GM19099 (cell line): ENCODE results near the gene TMF1.

Experiments
- POLR2A ChIP-seq: IDR thresholded peaks from 3 replicates; pipeline ENCODE4 v1.6.1; 2011; ENCODE audit warnings: low read depth; ENCODE audit not compliant: insufficient read length; ENCODE audit errors: extremely low read depth

The TMF1 gene

DNA sequence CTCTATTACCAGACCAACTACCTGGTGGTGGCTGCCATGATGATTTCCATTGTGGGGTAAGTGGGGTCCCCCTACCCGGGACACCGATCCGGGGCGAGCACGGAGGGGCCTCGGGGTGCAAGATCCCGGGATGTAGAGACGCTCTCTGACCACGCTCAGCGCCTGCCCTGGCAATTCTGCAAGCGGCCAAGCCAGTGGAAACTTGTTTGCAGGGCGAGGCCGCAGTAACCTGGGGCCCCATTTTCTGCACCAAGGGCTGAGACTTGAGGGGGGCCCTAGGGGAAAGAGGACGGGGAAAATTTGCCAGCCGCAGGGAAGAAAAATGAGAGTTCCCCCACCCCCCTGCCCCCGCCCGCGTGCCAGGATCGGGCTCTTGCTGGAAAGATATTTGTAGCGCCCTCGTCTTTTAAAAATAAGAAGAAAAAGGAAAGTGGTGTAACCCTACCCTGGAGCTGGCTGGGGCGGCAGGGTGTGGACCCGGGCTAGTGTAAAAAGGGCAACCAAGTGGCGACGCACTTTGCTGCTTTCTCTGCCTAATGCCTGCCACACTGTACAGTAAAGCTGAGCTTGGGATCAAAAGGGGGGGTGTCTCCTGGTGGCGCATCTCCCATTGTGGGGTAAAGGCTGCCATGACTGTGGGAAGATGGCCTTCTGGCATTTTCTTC lies 33.2 kb upstream of the TMF1 start:
- TF ChIP-seq POLR2A = no peak

DNA sequence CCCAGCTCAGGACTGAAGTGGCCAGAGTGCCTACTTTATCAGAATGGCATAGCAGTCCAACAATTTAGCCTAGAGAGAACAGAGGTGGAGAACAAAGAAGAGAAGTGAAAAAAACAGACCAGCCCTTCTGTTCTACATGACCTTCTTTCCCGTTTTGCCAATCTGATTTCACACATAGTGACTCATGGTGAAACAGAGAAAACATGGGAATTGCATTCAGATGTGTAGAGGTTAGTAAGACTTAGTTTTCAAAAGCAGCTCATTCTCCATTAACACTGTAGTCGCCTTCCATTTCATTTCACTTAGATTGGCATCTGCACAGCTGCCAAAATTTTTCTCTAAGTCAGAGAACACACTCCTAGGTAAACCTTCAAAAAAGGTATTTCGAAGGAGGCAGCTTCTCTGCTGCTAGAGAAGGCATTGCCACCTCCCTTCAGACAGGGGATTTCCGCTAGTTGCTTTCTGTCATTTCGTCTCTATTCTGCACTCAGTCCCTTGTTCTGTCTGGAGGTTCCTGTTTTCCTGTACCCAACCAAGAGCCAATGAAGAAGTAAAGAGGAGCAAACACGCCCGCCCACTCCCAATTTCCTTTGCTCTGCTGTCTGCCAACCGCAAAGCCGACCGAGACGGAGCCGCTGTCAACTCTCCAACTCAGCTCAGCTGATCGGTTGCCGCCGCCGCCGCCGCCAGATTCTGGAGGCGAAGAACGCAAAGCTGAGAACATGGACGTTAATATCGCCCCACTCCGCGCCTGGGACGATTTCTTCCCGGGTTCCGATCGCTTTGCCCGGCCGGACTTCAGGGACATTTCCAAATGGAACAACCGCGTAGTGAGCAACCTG lies 32.4 kb upstream of the TMF1 start, which contains the start of gene ARL6IP5:
ARL6IP5 (plus strand) TSS at position 612 of the 842 bp plus-strand sequence; CDS start at position 723, 111 bp downstream.
- peak; percentile 42 for TF ChIP-seq POLR2A

DNA sequence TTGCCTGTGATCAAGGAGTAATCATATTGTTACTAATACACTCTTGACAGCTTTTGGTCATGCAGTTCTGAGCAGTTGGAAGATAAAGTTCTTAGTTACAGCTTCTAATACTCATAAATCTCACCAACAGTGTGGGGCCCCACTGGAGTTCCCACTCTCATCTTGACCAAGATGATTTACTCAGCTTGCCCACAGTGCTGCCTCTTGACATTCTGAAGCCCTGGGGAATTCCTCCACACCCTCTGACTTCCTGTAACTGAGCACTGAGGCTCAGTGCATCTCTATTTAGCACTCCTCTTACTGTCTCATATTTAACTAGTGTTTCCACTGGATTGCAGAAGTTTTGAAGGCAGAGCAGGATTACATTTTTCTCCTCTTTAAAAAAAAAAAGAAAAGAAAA lies 30.7 kb upstream of the TMF1 start:
- TF ChIP-seq POLR2A = peak; percentile 40

DNA sequence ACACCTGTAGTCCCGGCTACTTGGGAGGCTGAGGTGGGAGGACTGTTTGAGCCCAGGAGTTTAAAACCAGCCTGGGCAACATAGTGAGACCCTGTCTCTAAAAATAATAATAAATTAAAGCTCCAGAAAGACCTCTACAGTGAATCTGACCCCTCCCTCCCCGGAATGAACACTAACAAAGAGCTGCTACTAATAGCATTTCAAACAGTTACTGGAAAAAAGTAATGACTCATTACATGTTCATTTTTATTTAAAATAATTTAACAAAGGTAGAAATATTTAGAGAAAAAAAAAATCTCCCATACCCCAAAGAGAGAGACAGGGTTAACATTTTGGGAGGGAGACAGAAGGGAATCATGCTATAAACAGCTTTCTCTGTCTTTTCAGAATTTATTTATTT lies 30.2 kb upstream of the TMF1 start:
- no peak for TF ChIP-seq POLR2A

DNA sequence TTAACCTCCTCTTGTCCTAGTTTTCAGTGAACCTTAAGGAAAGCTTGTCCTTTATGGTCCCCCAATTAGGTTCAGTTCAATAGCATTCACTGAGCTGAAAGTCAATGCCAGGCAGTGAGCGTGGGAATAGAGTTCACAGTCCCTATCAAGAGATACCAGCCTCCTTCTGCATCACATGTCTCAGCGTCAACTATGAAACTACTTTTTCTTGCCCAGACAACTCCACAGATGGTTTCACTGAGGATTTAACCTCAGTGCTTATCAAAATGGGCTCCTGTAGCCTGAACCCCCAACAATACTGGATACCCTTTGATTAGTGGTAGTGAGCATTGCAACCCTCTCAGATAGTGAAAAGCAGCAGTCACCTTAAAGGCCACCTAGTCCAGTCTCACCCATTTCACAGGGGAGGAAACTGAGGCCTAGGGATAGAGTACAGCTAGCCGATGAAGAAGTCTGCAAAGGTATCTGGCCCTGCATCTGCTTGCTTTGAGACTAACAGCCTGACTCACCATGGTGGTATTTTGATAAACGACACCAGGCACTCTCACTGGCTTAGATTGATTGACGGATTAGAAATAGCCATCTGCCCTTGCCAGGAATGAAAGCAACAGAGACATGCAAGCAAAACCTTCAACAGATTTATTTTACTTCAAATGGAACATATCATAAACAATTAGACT lies 29.6 kb upstream of the TMF1 start:
- no peak for TF ChIP-seq POLR2A

DNA sequence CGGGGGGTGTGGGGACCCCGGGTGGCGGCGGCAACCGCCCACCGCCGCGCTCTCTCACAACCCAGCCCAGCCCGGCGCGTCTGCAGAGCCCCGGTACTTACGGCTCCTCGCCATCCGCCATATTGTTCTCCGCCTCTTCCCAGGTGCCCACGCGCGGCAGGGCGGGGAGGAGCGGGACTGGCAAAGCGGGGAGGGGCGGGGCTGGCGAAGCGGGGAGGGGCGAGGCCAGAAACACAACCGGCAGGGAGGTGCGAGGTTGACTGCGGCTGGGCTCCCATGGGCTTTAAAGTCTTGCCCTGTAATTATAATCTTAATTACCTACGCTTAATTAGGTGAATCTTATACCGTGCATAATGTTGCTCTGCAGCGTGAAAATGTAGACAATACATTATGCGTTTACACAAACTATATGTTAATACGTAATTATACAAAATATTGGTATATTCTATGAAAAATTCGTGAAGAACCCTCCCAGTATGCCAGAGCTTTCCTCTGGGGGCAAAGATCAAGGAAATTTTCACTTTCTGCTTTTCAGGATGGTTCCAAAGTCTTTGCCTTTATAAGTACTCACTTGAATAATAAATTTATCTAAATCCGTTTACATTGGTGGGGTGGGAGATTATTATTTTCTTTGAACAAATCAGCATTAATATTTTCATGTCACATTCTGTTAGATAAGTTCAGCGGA lies 28.2 kb upstream of the TMF1 start, which contains the start of gene UBA3:
UBA3 (minus strand) TSS at position 133 of the 688 bp plus-strand sequence; CDS start at position 121, 12 bp downstream.
- TF ChIP-seq POLR2A = peak; percentile 89

DNA sequence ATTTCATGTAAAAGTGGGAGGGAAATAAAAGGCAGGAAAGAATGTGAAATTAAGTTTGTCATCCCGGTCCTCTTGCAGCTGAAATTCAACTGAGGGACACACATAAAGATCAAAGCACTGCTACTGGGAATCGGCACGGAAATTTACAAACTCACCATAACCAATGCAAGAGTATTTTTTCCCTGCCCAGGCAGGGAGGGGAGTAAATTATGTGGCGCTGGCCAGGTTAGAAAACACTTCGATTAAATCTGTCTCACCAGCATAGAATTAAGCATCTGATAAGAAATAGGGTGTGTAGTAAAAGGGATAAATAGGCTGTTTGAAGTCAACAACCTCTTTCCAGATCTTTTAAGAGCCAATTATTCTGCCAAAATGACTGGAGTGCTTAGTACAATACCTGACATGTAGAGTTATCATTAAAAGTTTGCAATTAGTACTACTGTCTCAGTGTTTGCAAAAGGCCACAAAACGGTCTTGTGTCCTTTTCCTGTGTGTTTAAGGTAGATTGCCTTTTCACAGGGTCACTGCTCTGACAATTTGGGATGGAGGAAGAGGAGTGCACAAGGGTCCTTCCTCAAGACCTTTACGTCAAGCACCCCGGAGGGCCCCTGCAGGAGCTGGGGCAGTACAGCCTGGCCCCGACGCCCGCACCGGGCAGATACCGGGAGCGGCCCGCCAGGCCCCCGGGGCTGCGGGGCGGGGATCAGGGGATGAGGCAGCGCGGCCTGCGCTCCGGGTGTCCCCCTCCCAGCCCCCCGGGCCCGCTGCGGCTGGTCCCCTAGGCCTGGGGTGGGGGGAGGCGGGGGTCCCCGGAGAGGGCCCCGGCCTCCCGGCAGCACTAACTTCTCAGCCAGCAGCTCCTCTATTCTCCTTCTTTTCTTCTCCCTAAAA lies 27.4 kb upstream of the TMF1 start:
- TF ChIP-seq POLR2A = no peak

DNA sequence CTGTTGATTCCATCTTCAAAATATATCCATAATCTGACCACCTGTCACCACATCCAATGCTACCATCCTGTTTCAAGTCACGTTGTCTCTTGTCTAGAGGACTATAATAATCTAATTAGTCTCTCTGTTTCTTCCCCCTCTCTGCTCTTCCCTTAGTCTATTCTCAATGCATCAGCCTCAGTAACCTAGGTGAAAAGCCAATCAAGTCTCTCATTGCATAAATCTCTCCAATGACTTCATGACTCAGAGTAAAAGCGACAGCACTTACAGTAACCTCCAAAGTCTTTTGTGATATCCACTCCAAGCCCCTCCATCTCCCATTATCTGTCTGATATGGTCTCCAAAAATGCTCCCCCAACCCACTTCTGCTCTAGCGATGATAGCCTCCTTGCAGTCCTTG lies 20.8 kb upstream of the TMF1 start:
- TF ChIP-seq POLR2A = no peak

DNA sequence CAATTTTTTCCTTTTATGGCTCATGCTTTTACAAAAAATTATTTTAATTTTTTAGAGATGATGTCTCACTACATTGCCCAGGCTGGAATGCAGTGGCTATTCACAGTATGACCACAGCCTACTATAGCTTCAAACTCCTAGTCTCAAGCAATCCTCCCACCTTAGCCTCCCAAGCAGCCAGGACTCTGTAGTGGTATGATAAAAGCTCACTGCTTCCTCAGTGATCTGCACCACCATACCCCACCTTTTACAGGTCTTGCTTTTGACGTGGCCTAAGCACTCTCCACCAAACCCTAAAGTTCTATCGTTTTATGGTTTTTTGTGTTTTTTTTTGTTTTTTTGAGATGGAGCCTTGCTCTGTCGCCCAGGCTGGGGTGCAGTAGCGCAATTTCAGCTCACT lies 14.0 kb upstream of the TMF1 start:
- TF ChIP-seq POLR2A = no peak

DNA sequence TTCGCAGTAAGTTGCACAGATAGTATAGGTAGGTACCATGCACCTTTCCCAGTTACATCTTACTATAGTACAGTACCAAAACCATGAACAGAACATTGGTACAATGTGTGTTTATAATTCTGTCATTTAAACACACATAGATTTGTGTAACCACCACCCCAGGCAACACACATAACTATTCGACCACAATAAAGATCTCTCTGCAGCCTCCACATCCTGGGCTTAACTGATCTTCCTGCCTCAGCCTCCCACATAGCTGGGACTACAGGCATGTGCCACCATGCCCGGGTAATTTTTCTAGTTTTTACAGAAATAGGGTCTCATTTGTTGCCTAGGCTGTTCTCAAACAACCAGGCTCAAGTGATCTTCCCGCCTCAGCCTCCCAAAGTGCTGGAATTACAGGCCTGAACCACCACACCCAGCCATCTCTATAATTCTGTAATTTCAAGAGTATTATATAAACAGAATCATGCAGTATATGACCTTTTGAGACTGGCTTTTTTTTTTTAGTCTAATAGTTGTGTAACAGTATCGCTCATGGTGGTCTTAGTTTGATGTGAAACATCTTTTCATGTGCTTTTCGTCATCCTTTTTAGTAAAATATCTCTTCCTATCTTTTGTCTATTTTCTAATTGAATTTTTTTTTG lies 13.3 kb upstream of the TMF1 start:
- TF ChIP-seq POLR2A = no peak

DNA sequence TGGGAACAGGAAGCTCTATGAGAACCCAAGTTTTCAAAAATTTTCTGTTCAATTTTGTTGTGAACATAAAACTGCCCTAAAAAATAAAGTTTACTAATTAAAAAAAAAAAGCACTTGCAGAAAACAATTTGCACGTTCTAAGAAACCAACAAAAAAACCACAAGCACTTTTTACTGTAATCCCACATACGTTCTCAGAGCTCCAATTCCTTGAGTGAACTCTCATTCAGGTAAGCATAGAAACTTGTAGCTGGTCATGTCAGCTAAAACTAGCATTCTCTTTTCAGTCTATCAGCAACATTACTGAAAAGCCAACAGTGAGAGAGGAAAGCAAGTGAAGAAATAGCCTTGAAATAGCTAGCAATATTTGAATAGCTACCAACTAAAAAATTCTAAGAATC lies 11.5 kb upstream of the TMF1 start:
- no peak for TF ChIP-seq POLR2A

DNA sequence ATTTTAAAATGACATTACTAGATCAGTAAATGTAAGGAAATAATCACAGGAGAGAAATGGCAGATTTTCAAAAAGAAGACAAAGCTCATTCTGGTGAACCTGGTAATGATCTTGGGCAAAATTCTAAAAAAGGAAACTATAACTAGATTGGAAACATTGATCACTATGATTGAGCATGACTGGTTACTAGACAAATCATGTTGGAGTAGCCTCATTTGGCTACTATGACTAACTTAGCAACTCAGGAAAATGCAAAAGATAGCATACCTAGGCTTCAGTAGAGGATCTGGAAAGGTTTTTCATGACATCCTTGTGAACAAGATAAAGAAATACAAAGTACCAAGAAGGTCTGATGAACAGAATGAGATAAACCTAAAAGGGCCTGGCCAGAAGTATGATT lies 7.6 kb upstream of the TMF1 start:
- TF ChIP-seq POLR2A = no peak

DNA sequence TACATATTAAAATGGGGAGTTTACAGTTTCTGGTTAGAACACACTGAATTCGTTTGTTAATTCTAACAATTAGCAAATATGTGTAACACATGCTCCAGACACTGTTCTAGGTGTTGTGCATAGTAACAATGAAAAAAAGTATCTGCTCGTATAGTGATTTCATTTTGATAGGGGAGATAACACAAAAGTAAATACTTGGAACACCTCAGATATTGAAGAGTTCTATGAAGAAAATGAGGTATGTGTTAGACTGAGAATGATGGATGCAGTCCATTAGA lies 6.8 kb upstream of the TMF1 start:
- TF ChIP-seq POLR2A = no peak
